ENCODE measurements around the gene TJAP1.
A peak's percentile ranks its signal among the peaks of the same experiment; 100 is the strongest.

Gene TJAP1

DNA sequence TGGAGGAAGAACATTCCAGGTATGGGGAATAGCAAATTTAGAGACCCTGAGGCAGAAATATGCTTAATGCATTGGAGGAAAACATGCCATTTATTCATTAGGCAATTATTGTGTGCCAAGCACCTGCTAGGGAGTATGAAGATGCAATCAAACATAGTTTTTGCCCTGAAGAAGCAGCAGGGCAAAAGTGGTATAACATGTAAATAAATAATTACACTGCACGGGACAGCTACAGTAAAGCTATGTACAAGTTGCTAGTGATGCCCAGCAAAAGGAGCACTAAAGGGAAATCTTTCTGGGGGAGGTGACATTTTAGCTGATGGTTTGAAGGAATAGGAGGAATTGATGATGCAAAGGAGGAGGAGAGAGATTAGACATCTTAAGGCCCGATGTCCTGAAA is 624 bp upstream of the TJAP1 start:
- no peaks in the 10 kb centered on the region for H3K9me3 ChIP-seq (ENCODE audit: severe bottlenecking)
- peaks cover 30% of the 10 kb centered on the region for H3K36me3 ChIP-seq
- H3K4me3 ChIP-seq (ENCODE audit: low read depth, low read length), result peak overlapping the region; percentile 50
- H3K27me3 ChIP-seq (ENCODE audit: insufficient read depth, low read depth, severe bottlenecking), result no peaks in the 10 kb centered on the region
- DNase-seq, result no peak
- TF ChIP-seq, protein P1, sequence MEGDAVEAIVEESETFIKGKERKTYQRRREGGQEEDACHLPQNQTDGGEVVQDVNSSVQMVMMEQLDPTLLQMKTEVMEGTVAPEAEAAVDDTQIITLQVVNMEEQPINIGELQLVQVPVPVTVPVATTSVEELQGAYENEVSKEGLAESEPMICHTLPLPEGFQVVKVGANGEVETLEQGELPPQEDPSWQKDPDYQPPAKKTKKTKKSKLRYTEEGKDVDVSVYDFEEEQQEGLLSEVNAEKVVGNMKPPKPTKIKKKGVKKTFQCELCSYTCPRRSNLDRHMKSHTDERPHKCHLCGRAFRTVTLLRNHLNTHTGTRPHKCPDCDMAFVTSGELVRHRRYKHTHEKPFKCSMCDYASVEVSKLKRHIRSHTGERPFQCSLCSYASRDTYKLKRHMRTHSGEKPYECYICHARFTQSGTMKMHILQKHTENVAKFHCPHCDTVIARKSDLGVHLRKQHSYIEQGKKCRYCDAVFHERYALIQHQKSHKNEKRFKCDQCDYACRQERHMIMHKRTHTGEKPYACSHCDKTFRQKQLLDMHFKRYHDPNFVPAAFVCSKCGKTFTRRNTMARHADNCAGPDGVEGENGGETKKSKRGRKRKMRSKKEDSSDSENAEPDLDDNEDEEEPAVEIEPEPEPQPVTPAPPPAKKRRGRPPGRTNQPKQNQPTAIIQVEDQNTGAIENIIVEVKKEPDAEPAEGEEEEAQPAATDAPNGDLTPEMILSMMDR (IDR thresholded peaks at IDR 0.05; ENCODE audit: low read depth, low read length), result no peak
- peak overlapping the region; percentile 83 for H3K27ac ChIP-seq

DNA sequence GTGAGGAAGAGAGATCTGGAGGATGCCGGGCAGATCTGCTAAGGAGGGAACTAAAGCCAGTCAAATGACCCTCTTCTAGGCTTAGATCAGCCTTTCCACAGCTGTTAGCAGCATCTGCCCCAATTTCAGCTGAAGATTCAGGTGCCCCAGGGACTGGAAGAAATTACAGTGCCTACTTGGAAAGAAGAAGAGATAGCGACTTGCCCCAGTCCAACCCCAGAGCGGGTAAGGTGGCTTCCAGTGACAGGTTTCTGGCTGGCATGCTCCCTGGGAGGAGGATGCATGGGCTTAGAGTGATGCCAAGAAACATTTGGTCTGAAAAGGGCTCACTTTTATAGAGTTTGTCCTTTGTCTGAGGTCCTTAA is 620 bp downstream of the TJAP1 start:
- Histone ChIP-seq H3K27ac (peak overlapping the region; percentile 83), H3K36me3 (peaks cover 35% of the 10 kb centered on the region), H3K9me3 (ENCODE audit: severe bottlenecking) (no peaks in the 10 kb centered on the region), H3K4me3 (ENCODE audit: low read depth, low read length) (peak overlapping the region; percentile 50), H3K27me3 (ENCODE audit: insufficient read depth, low read depth, severe bottlenecking) (no peaks in the 10 kb centered on the region)
- TF ChIP-seq, protein P1 (IDR thresholded peaks at IDR 0.05; ENCODE audit: low read depth, low read length), result no peak
- DNase-seq, result no peak

DNA sequence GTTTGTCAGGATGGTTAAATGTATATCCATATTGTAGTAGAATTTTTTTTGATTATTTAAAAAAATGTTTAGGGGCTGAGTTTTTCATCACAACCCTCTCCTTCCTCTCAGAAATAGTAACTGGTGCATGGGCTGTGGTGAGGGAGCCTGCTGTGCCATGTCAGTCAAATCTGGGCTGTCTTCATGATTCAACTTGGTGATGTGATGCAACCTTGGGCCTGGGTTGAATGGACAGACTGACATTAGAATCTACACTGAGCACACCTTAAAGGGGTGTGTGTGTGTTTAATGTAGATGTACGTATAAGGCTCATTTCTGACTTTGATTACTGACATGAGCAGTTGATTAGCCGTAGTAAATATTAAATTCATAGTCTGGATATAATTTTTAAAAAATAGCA is 3.7 kb downstream of the TJAP1 start:
- H3K9me3 ChIP-seq (ENCODE audit: severe bottlenecking), result no peaks in the 10 kb centered on the region
- H3K27me3 ChIP-seq (ENCODE audit: insufficient read depth, low read depth, severe bottlenecking), result no peaks in the 10 kb centered on the region
- no peak overlapping the region for H3K27ac ChIP-seq
- TF ChIP-seq, protein P1 (IDR thresholded peaks at IDR 0.05; ENCODE audit: low read depth, low read length), result no peak
- DNase-seq, result no peak
- H3K36me3 ChIP-seq, result peaks cover 52% of the 10 kb centered on the region
- H3K4me3 ChIP-seq (ENCODE audit: low read depth, low read length), result no peak overlapping the region

DNA sequence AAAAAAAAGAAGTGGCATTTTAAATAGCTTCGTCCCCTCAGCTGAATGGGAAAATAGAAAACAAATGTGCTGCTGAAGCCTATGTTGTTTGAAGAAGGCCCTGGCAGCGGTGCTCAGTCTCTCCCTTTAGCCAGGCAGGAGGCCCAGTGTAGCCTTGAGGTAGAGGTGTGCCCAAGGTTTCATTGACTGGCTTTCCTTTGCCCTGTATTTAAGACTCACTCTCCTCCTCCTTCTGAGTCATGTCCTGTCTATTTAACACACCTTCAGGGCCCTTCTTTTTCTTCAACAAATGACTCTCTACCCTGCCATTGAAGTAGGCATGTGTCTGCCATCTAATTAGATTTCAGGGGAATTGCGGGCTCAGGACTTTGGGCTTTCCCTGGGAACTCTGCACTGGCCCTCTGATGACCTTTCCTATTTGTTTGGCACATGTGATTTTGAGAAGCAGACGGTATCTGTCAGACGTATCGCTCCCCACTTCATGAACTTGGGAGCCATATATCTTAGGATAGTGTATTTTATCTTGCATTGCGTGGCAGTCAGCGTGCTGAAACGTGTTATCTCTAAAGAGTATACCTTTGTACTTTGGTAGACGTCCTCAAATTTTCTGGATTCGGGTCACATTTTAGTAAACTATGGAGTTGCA is 4.3 kb downstream of the TJAP1 start:
- Histone ChIP-seq H3K9me3 (ENCODE audit: severe bottlenecking) (no peaks in the 10 kb centered on the region), H3K36me3 (peaks cover 53% of the 10 kb centered on the region), H3K4me3 (ENCODE audit: low read depth, low read length) (no peak overlapping the region), H3K27me3 (ENCODE audit: insufficient read depth, low read depth, severe bottlenecking) (no peaks in the 10 kb centered on the region), H3K27ac (no peak overlapping the region)
- DNase-seq, result no peak
- TF ChIP-seq, protein P1 (IDR thresholded peaks at IDR 0.05; ENCODE audit: low read depth, low read length), result no peak

DNA sequence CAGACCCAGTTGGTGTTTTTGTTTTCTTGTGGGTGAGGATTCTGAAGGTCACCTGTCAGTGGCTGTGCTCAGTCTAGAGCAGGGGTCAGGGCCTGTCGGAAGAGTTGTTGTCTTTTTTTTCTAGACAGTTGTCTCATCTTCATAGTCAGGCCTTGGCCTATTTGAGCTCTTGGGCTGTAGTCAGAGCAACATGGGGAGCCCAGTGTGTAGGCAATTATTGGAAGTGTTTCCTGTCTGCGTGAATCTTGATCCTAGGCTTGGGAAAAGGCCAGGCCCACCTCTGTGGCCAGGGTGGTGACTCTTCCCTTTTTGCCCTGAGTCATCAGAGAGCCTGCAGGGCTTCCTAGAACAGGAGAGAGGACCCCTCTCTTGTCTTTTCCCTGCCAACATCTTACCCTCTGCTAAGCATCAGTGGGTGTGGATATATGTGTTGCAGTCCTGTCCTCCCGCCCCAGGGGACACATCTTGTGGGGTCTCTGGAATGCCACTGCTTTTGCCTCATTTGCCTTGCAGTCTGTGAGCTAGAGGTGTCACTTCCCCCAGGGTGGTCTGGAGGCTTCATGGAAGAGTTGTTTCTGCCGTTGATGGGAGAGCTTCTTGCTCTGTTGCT is 11.4 kb downstream of the TJAP1 start:
- Histone ChIP-seq H3K27me3 (ENCODE audit: insufficient read depth, low read depth, severe bottlenecking) (no peaks in the 10 kb centered on the region), H3K27ac (no peak overlapping the region), H3K9me3 (ENCODE audit: severe bottlenecking) (no peaks in the 10 kb centered on the region), H3K36me3 (peaks cover 24% of the 10 kb centered on the region), H3K4me3 (ENCODE audit: low read depth, low read length) (no peak overlapping the region)
- TF ChIP-seq, protein P1 (IDR thresholded peaks at IDR 0.05; ENCODE audit: low read depth, low read length), result no peak
- DNase-seq, result no peak

Data from WERI-Rb-1 (cell line).